Panc1 (cell line): ENCODE results near the gene CYB561D1. TPM values are rescaled to one million over a fixed set of nuclear protein-coding genes. Genes with fewer than 3 reads are reported as not detected.

Experiments used
- ATAC-seq: fragments of 200-7000 bp; cut with Tn5 transposase; 2 replicates; pipeline ENCODE4 v1.9.1; 2020; ENCODE audit warnings: mild to moderate bottlenecking, moderate library complexity
- BruUV-seq: library from RNA; stranded (reverse); fragments of 400-500 nt; replicated peaks from 2 replicates; lab custom pipeline; 2021; lab: Mats Ljungman, UMichigan
- CTCF ChIA-PET: fragments of 300-600 bp; sonication (Branson Sonifier 250); formaldehyde crosslinking; loops from one replicate; lab custom pipeline; 2022; ENCODE audit warnings: antibody characterized with exemption; lab: Charles Lee
- POLR2A ChIA-PET: fragments of 300-600 bp; sonication (Branson Sonifier 250); formaldehyde crosslinking; loops from one replicate; lab custom pipeline; 2022; ENCODE audit warnings: antibody characterized with exemption; lab: Charles Lee
- DNase-seq: peaks from one replicate; pipeline ENCODE4 v3.0.0-alpha.2; 2010; ENCODE audit warnings: low read depth, low spot score
- H3K27ac ChIP-seq: 2 replicates; pipeline ENCODE4 v1.5.1; 2011; ENCODE audit warnings: mild to moderate bottlenecking, low read length, inconsistent platforms
- H3K27me3 ChIP-seq: fragments of 200-500 bp; sonication (Bioruptor generic); 2 replicates; pipeline ENCODE4 v1.6.0; 2014; ENCODE audit warnings: low read length, inconsistent platforms; ENCODE audit not compliant: control insufficient read depth, insufficient read depth
- H3K36me3 ChIP-seq: fragments of 200-500 bp; sonication (Bioruptor generic); 2 replicates; pipeline ENCODE4 v1.5.1; 2014; ENCODE audit warnings: inconsistent platforms, mild to moderate bottlenecking, low read length, moderate library complexity; ENCODE audit not compliant: control insufficient read depth, insufficient read depth
- H3K4me1 ChIP-seq: 2 replicates; pipeline ENCODE4 v1.5.1; 2011; ENCODE audit warnings: inconsistent platforms, mild to moderate bottlenecking, low read length, moderate library complexity; ENCODE audit not compliant: control insufficient read depth, insufficient read depth
- H3K4me3 ChIP-seq, 2 experiments: 2 replicates each; pipeline ENCODE4 v1.5.1; 2011 to 2012; ENCODE audit warnings: low read depth in 2 of 2, low read length in 2 of 2, mild to moderate bottlenecking in 2 of 2, inconsistent platforms in 1 of 2, moderate library complexity in 1 of 2
- H3K9me3 ChIP-seq: fragments of 200-500 bp; sonication (Bioruptor generic); 2 replicates; pipeline ENCODE4 v1.5.1; 2014; ENCODE audit warnings: low read depth, mild to moderate bottlenecking, inconsistent platforms, low read length, moderate library complexity; ENCODE audit not compliant: control insufficient read depth, insufficient read depth
- POLR2AphosphoS5 ChIP-seq: IDR thresholded peaks from 2 replicates; pipeline ENCODE4 v1.6.1; 2012; ENCODE audit warnings: mild to moderate bottlenecking, low read depth, low read length, moderate library complexity
- REST ChIP-seq, 2 experiments: IDR thresholded peaks; 2 replicates each; pipeline ENCODE4 v1.6.1; 2011 to 2012; ENCODE audit warnings: low read depth in 2 of 2, control low read depth in 1 of 2, low read length in 1 of 2, mild to moderate bottlenecking in 1 of 2, moderate library complexity in 1 of 2; ENCODE audit not compliant: insufficient read depth in 1 of 2
- SIN3A ChIP-seq: IDR thresholded peaks from 2 replicates; pipeline ENCODE4 v1.6.1; 2012; ENCODE audit warnings: low read depth, mild to moderate bottlenecking, low read length, moderate library complexity, borderline replicate concordance; ENCODE audit not compliant: insufficient read depth
- TCF7L2 ChIP-seq: IDR thresholded peaks from 2 replicates; pipeline ENCODE4 v1.6.1; 2011; ENCODE audit warnings: mild to moderate bottlenecking, low read depth, low read length, inconsistent platforms
- in situ Hi-C: cut with HindIII; loops from 2 replicates; pipeline ENCODE4 v1.10.0; 2016; ENCODE audit warnings: low sequenced_read_pairs, low pct_unique_long_range_greater_than_20kb
- intact Hi-C: fragments of 100-400 bp; cut with micrococcal nuclease; formaldehyde crosslinking; loops from one replicate; pipeline ENCODE4 v1.10.0; 2022; ENCODE audit not compliant: unreplicated experiment
- total RNA-seq: library from RNA; stranded (reverse); gene quantifications from one replicate; pipeline ENCODE4 v1.2.1, GENCODE V29; 2021; ENCODE audit not compliant: unreplicated experiment
- TF ChIP-seq, protein P1 (sequence below): fragments of 450-650 bp; IDR thresholded peaks from 2 replicates; pipeline ENCODE4 v1.5.1; 2017; ENCODE audit warnings: mild to moderate bottlenecking

Gene CYB561D1
- total RNA-seq, 1 experiment from 2014 or later = 4.5 TPM

DNA sequence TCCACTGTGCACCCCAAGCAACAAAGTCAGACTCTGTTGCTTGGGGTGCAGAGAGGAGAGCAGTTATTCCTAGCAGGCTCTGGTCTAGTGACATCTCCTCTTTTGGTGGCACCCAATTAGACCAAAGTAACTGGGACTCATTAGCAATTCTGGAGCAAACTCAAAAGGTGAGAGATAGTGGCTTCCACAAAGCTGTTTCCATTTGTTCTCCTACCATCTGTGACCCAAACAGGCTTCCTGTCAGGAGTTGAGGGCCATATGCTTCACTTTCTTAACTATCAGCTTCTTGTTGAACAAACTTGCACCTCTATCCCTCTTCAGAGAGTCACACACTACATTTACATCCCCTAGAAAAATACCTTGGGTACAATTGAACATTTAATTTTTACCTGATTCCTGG lies 11.7 kb upstream of the CYB561D1 start:
- Histone ChIP-seq H3K9me3 (no peaks in the 10 kb centered on the region), H3K36me3 (no peaks in the 10 kb centered on the region), H3K4me1 (peaks cover 3% of the 10 kb centered on the region; the same call in 1 of the 2 replicates), H3K4me3 (no peak overlapping the region), H3K27ac (no peak overlapping the region), H3K27me3 (no peaks in the 10 kb centered on the region)
- CTCF ChIA-PET = no interaction called here
- no TSS peak for BruUV-seq
- TF ChIP-seq TCF7L2 (no peak), REST (IDR thresholded peaks at IDR 0.05; ENCODE audit: insufficient read depth in 1 of 2, low read depth in 2 of 2, low read length in 1 of 2) (no peak), SIN3A (no peak), POLR2AphosphoS5 (no peak)
- TF ChIP-seq, protein P1, sequence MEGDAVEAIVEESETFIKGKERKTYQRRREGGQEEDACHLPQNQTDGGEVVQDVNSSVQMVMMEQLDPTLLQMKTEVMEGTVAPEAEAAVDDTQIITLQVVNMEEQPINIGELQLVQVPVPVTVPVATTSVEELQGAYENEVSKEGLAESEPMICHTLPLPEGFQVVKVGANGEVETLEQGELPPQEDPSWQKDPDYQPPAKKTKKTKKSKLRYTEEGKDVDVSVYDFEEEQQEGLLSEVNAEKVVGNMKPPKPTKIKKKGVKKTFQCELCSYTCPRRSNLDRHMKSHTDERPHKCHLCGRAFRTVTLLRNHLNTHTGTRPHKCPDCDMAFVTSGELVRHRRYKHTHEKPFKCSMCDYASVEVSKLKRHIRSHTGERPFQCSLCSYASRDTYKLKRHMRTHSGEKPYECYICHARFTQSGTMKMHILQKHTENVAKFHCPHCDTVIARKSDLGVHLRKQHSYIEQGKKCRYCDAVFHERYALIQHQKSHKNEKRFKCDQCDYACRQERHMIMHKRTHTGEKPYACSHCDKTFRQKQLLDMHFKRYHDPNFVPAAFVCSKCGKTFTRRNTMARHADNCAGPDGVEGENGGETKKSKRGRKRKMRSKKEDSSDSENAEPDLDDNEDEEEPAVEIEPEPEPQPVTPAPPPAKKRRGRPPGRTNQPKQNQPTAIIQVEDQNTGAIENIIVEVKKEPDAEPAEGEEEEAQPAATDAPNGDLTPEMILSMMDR = no peak
- intact Hi-C loops = no loop called here
- in situ Hi-C loops = no loop called here
- no peak for DNase-seq
- ATAC-seq = no peak
- POLR2A ChIA-PET = no interaction called here

DNA sequence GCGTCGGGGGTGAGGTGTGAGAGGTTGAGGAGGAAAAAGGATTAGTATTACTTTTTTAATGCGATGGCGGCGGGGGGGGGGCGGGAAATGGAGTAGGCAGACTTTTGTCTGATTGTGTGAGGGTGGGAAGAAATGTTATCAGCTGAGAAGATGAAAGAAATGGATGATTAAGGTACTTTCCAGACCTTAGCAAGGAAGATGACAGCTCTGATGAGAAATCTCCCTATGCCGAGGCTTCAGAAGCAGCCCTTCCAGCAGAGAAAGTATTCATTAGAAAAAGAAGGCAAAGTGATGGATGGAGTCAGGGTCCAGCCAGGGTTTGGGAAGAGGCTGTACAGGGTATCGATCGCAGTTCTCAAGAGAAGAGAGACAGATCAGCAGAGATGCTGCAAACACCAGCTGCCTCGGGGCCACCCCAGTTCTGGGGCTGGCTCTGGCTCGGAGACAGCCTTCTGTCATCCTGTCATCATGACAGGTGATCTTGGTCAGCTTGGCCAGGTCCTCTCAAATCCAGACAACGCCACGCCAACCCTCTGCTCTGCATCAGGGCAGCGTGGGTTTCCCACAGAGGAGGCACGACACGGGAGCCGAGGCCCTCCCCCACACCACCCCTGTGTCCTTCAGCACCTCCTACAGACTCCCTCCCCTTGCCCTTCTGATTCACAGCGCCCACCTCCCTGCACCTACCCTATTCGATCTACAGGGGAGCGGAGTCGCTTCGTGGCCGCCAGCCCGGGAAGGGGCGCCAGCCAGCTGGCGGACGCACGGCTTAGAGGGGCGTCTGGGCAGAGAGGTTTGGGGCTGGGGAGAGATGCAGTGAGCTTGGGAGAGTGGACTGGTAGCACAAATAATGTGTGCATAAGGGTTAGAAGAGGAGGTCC lies 10.9 kb upstream of the CYB561D1 start:
- Histone ChIP-seq H3K4me1 (peaks cover 3% of the 10 kb centered on the region; the same call in 1 of the 2 replicates), H3K4me3 (peak overlapping the region; percentile 51 to 67), H3K9me3 (no peaks in the 10 kb centered on the region), H3K36me3 (no peaks in the 10 kb centered on the region), H3K27ac (no peak overlapping the region), H3K27me3 (no peaks in the 10 kb centered on the region)
- ChIA-PET POLR2A (no interaction called here), CTCF (no interaction called here)
- no TSS peak for BruUV-seq
- ATAC-seq = peak; percentile 39
- in situ Hi-C loops (no loop called here), intact Hi-C loops (no loop called here)
- TF ChIP-seq, protein P1 = no peak
- TF ChIP-seq TCF7L2 (no peak), POLR2AphosphoS5 (no peak), SIN3A (no peak), REST (IDR thresholded peaks at IDR 0.05; ENCODE audit: insufficient read depth in 1 of 2, low read depth in 2 of 2, low read length in 1 of 2) (no peak)
- no peak for DNase-seq
